GM23338 (cell line): Measurements from ENCODE around the gene RELN. TPM values are rescaled to one million over a fixed set of nuclear protein-coding genes. Genes with fewer than 3 reads are reported as not detected.

Experiments used
- ATAC-seq: fragments of 200-7000 bp; cut with Tn5 transposase; 3 replicates; pipeline ENCODE4 v1.9.1; 2020
- DNase-seq: peaks from one replicate; pipeline ENCODE4 v3.0.0-alpha.2; 2015; ENCODE audit warnings: low spot score
- H2AFZ ChIP-seq: fragments of 200-600 bp; sonication (generic); 2 replicates; pipeline ENCODE4 v1.8.0; 2016; ENCODE audit warnings: antibody characterized with exemption, mild to moderate bottlenecking, moderate library complexity
- H3F3A ChIP-seq: fragments of 200-600 bp; sonication (generic); replicated peaks from 2 replicates; pipeline ENCODE4 v1.8.0; 2017; ENCODE audit warnings: antibody characterized with exemption, mixed run types, low read depth
- H3K27ac ChIP-seq: fragments of 200-600 bp; sonication (generic); 2 replicates; pipeline ENCODE4 v1.6.1; 2016; ENCODE audit warnings: low read depth
- H3K27me3 ChIP-seq: fragments of 200-600 bp; sonication (generic); 2 replicates; pipeline ENCODE4 v1.8.0; 2016; ENCODE audit warnings: mild to moderate bottlenecking, mixed run types, moderate library complexity; ENCODE audit not compliant: insufficient read depth
- H3K36me3 ChIP-seq: fragments of 200-600 bp; sonication (generic); 2 replicates; pipeline ENCODE4 v1.8.0; 2016; ENCODE audit warnings: mild to moderate bottlenecking; ENCODE audit not compliant: insufficient read depth
- H3K4me1 ChIP-seq: fragments of 200-600 bp; sonication (generic); 2 replicates; pipeline ENCODE4 v1.8.0; 2016; ENCODE audit warnings: mild to moderate bottlenecking, moderate library complexity; ENCODE audit not compliant: insufficient read depth
- H3K4me2 ChIP-seq: fragments of 200-600 bp; sonication (generic); 2 replicates; pipeline ENCODE4 v1.7.1; 2017; ENCODE audit warnings: mixed run types
- H3K4me3 ChIP-seq: fragments of 200-600 bp; sonication (generic); 2 replicates; pipeline ENCODE4 v1.6.1; 2016; ENCODE audit warnings: mixed run types
- H3K79me2 ChIP-seq: fragments of 200-600 bp; sonication (generic); replicated peaks from 2 replicates; pipeline ENCODE4 v1.8.0; 2017; ENCODE audit warnings: mild to moderate bottlenecking; ENCODE audit not compliant: insufficient read depth
- H3K9me2 ChIP-seq: fragments of 200-600 bp; sonication (generic); 2 replicates; pipeline ENCODE4 v1.8.0; 2017; ENCODE audit not compliant: insufficient read depth
- H4K20me1 ChIP-seq: fragments of 200-600 bp; sonication (generic); replicated peaks from 2 replicates; pipeline ENCODE4 v1.8.0; 2017; ENCODE audit warnings: mild to moderate bottlenecking; ENCODE audit not compliant: insufficient read depth
- H3K27ac Mint-ChIP-seq: 2 replicates; pipeline ENCODE4 v1.8.0; 2020; ENCODE audit warnings: inconsistent platforms, mild to moderate bottlenecking, moderate library complexity, mixed read lengths
- H3K27me3 Mint-ChIP-seq: 3 replicates; pipeline ENCODE4 v1.8.0; 2022; ENCODE audit warnings: low read depth, mild to moderate bottlenecking, moderate library complexity, mixed read lengths, inconsistent platforms; ENCODE audit not compliant: insufficient read depth, poor library complexity
- H3K36me3 Mint-ChIP-seq: 3 replicates; pipeline ENCODE4 v1.8.0; 2021; ENCODE audit warnings: low read depth, mild to moderate bottlenecking, inconsistent platforms, moderate library complexity, mixed read lengths
- H3K4me1 Mint-ChIP-seq: 3 replicates; pipeline ENCODE4 v1.8.0; 2020; ENCODE audit warnings: mild to moderate bottlenecking, inconsistent platforms, mixed read lengths
- H3K4me3 Mint-ChIP-seq: 3 replicates; pipeline ENCODE4 v1.8.0; 2021; ENCODE audit warnings: moderate library complexity, mild to moderate bottlenecking, inconsistent platforms, mixed read lengths
- H3K9me3 Mint-ChIP-seq: 3 replicates; pipeline ENCODE4 v1.8.0; 2020; ENCODE audit warnings: moderate library complexity, mild to moderate bottlenecking, inconsistent platforms, mixed read lengths
- CREB1 ChIP-seq: fragments of 250-450 bp; sonication (Bioruptor Pico); IDR thresholded peaks from 2 replicates; pipeline ENCODE4 v1.5.0; 2020; ENCODE audit warnings: low read depth, mild to moderate bottlenecking, moderate library complexity
- CTCF ChIP-seq, 2 experiments: fragments of 200-600 bp in 1 of 2; sonication (generic) in 1 of 2; conservative IDR thresholded peaks; 2 replicates each; pipeline versions ENCODE4 v1.5.1 to v1.6.1; 2016 to 2017; ENCODE audit warnings: antibody characterized with exemption in 2 of 2, low read depth in 2 of 2, mild to moderate bottlenecking in 2 of 2, moderate library complexity in 1 of 2
- ETS1 ChIP-seq: IDR thresholded peaks from 2 replicates; pipeline ENCODE4 v1.6.1; 2016; ENCODE audit warnings: antibody characterized with exemption
- EZH2 ChIP-seq: fragments of 200-600 bp; sonication (generic); IDR thresholded peaks from one replicate; pipeline ENCODE4 v1.8.0; 2017; ENCODE audit warnings: antibody characterized with exemption, mild to moderate bottlenecking, low read depth; ENCODE audit not compliant: unreplicated experiment
- EZH2phosphoT487 ChIP-seq: fragments of 200-600 bp; sonication (generic); IDR thresholded peaks from one replicate; pipeline ENCODE4 v1.8.1; 2018; ENCODE audit warnings: antibody characterized with exemption; ENCODE audit not compliant: unreplicated experiment
- JUNB ChIP-seq: IDR thresholded peaks from one replicate; pipeline ENCODE4 v1.6.1; 2016; ENCODE audit warnings: antibody characterized with exemption; ENCODE audit not compliant: unreplicated experiment
- NANOG ChIP-seq: IDR thresholded peaks from 2 replicates; pipeline ENCODE4 v1.6.1; 2016; ENCODE audit warnings: antibody characterized with exemption, borderline replicate concordance
- POLR2AphosphoS5 ChIP-seq: IDR thresholded peaks from 2 replicates; pipeline ENCODE4 v1.6.1; 2016; ENCODE audit warnings: antibody characterized with exemption, low read depth
- REST ChIP-seq: IDR thresholded peaks from one replicate; pipeline ENCODE4 v1.6.1; 2018; ENCODE audit warnings: antibody characterized with exemption; ENCODE audit not compliant: unreplicated experiment
- STAT1 ChIP-seq: IDR thresholded peaks from one replicate; pipeline ENCODE4 v1.6.1; 2016; ENCODE audit warnings: antibody characterized with exemption; ENCODE audit not compliant: unreplicated experiment
- ZNF114 ChIP-seq: fragments of 250-450 bp; sonication (Bioruptor Pico); IDR thresholded peaks from 2 replicates; pipeline ENCODE4 v1.5.0; 2020; ENCODE audit warnings: mild to moderate bottlenecking, moderate library complexity
- ZNF331 ChIP-seq: fragments of 250-450 bp; sonication (Bioruptor Pico); IDR thresholded peaks from 2 replicates; pipeline ENCODE4 v1.5.0; 2020; ENCODE audit warnings: low read depth, mild to moderate bottlenecking, moderate library complexity
- ZNF462 ChIP-seq: fragments of 250-450 bp; sonication (Bioruptor Pico); IDR thresholded peaks from 2 replicates; pipeline ENCODE4 v1.5.0; 2020; ENCODE audit warnings: mild to moderate bottlenecking, moderate library complexity
- polyA plus RNA-seq: library from polyadenylated mRNA; unstranded; fragments of >200 nt; fragmentation: Nextera tagmentation; extraction: Ambion mirVana; gene quantifications from 2 replicates; pipeline ENCODE4 v1.2.1, GENCODE V29; 2016
- total RNA-seq: library from RNA; depleted of rRNA; stranded (reverse); fragments of >200 nt; shearing (Covaris generic); gene quantifications from 2 replicates; pipeline ENCODE4 v1.2.3, GENCODE V29; 2014

Gene RELN
- total and polyA plus RNA-seq, 2 experiments from 2014 or later, result 0.10 to 0.76 TPM

- no peak for TF ChIP-seq CREB1
- no peak for TF ChIP-seq ETS1
Observed at GRCh38 chr7:103771294-103771693, 218.2 kb downstream of the RELN start (continued).

GRCh38 chr7:103766660-103767059 is 222.8 kb downstream of the RELN start:
- H2AFZ ChIP-seq, result peak overlapping the region; percentile 12; the same call in 1 of the 2 replicates
- no peak overlapping the region for H3K4me3 ChIP-seq
- peaks cover 12% of the 10 kb centered on the region for H3K4me1 ChIP-seq
- no peak overlapping the region for H3K4me2 ChIP-seq
- H3K4me1 Mint-ChIP-seq, result peaks cover 22% of the 10 kb centered on the region
- peak; percentile 29; the same call in 2 of the 3 replicates for ATAC-seq
- peaks cover 4% of the 10 kb centered on the region for H3K27me3 Mint-ChIP-seq
- H3K79me2 ChIP-seq, result no peaks in the 10 kb centered on the region
- H4K20me1 ChIP-seq, result no peaks in the 10 kb centered on the region
- no peak for DNase-seq
- H3F3A ChIP-seq, result no peaks in the 10 kb centered on the region
- no peaks in the 10 kb centered on the region for H3K27me3 ChIP-seq
- 0 out of 2 replicates have a peak, but pooled peaks cover 5% of the 10 kb centered on the region for H3K9me2 ChIP-seq
- H3K36me3 Mint-ChIP-seq, result no peaks in the 10 kb centered on the region
- H3K27ac ChIP-seq, result no peak overlapping the region
- H3K9me3 Mint-ChIP-seq, result no peaks in the 10 kb centered on the region
- no peak overlapping the region for H3K27ac Mint-ChIP-seq
- no peaks in the 10 kb centered on the region for H3K36me3 ChIP-seq
- H3K4me3 Mint-ChIP-seq, result no peak overlapping the region
- no peak for TF ChIP-seq NANOG
- no peak for TF ChIP-seq EZH2phosphoT487
- TF ChIP-seq ZNF331 (CRISPR knock-in tag), result no peak
- no peak for TF ChIP-seq JUNB
- TF ChIP-seq ZNF462 (CRISPR knock-in tag), result no peak
- no peak for TF ChIP-seq CTCF (conservative IDR thresholded peaks at IDR 0.05; ENCODE audit: low read depth in 2 of 2)
- no peak for TF ChIP-seq ZNF114
- no peak for TF ChIP-seq STAT1
- no peak for TF ChIP-seq EZH2
- no peak for TF ChIP-seq REST
- TF ChIP-seq POLR2AphosphoS5, result no peak
- no peak for TF ChIP-seq CREB1
